IPS-NIHi7 (cell line): Measurements from ENCODE around the gene TMEM100.
"Not testable (repeated sequence)": the region's sequence is repeated elsewhere in the genome, so short reads cannot be mapped to it uniquely, and the experiment has no call there.

ENCODE experiments used
- DNase-seq: peaks from one replicate; pipeline ENCODE4 v3.0.0; 2012; ENCODE audit warnings: mixed read lengths; ENCODE audit errors: extremely low spot score

TMEM100 gene

GRCh38 chr17:55687037-55687436, 35.6 kb downstream of the TMEM100 start:
- DNase-seq: no peak

- DNase-seq: no peak
Observed at GRCh38 chr17:55683550-55684315, 38.9 kb downstream of the TMEM100 start.

DNA sequence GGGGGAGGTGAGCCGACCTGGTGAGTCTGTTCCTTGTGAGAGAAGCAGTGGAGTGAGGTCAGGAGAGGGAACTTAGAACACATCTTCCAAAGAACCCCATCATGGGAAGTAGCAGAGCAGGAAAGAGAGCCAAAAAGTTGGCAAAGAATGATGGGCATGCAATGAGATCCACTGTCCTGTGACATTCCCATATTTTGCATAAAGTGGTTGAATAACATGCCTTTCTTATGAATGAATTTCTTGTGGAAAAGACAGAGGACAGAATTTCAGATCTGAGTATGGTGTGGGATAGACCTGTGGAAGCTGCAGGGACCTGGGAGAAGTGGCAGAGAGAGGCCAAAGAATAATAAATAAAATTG, 41.3 kb downstream of the TMEM100 start:
- no peak for DNase-seq

GRCh38 chr17:55680686-55681341, 41.9 kb downstream of the TMEM100 start:
- DNase-seq: no peak

DNA sequence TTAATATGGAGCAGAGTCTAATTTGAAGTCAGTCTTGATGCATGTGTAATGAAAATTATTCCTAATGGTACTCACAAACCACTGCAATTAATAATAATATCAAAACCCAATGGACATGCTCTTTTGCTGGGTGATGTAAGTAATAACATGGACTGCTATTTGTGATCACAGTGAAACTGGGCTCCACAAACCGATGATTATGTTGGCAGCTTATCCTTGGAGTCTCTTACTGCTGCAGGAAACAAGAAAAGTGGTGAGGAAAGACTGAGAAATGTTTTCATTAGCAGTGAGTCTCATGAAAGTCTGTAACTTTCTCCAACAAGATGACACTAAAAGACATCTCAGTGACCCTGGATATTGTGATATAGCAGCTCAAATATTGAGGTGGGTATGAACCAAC, 45.2 kb downstream of the TMEM100 start:
- DNase-seq: no peak

DNA sequence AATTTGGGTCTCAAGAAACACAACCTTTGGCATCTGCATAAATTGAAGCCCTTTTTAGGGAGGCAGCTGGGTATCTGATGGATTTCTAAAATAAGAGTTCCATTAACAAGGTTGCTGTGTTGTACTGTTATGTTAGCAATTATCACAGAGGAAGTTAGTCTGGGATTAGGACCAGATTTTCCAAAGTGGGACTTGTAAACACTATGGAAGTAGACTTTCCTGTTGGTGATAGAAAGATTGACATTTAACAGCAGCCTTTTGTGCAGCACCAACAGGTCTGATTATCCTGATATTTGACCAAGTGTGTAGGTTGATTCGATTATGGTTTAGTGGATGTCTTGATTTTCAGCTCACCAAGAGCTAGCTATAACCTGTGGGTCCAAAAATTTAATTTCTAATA, 46.4 kb downstream of the TMEM100 start:
- DNase-seq: no peak

DNA sequence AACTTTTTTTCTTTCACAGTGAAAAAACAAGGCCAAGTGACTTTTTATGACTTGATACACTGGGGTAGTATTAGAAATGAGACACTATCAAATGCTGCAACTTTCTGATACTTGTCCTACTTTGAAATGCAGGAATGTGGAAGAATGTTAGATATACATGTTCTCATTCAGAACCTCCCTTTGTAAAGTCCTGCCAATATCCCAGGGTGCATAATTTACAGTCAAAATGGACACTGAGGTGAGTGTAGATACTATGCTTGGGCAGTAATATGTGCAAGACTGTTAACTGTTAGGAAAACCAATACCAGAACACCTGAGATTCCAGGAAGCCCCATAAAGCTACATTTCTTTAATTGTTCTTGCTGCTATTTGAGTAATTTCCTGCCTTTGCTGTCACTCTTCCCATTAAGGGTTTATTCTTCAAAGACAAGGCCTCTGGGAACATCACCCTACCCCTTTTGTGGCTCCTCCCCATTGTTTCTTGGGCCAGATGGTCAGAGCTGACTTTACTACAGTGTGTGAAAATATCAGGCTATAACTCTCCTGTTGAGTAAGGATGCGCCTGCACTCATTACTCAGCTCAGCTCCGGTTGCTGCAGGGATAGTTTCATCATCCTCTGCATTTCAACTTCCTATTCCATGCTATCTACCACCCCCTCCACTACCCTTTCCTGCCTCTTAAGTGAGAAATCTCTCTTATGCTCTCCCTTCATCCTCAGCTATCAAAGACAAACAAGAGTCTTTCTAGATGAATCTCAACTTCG, 48.7 kb downstream of the TMEM100 start:
- DNase-seq: no peak

DNA sequence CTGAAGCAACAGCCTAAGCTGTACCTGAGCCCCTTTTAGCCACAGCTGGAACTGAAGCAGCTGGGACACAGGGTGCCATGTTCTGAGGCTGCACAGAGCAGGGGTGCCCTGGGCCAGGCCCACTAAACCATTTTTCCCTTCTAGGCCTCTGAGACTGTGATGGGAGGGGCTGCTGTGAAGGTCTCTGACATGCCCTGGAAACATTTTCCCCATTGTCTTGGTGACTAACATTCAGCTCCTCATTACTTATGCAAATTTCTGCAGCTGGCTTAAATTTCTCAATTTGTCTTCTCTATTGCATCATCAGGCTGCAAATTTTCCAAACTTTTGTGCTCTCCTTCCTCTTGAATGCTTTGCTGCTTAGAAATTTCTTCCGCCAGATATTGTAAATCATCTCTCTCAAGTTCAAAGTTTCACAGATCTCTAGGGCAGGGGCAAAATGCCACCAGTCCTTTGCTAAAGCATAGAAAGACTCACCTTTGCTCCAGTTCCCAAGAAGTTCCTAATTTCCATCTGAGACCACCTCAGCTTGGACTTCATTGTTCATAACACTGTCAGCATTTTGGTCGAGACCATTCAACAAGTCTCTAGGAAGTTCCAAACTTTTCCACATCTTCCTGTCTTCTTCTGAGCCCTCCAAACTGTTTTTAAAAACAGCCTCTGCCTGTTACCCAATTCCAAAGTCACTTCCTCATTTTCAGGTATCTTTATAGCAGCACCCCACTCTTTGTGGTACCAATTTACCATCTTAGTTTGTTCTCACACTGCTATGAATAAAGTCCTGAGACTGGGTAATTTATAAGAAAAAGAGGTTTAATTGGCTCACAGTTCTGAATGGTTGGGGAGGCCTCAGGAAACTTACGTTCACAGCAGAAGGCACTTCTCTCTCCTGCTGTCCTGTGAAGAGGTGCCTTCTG, 49.8 kb downstream of the TMEM100 start:
- DNase-seq: no peak

- DNase-seq: not testable (repeated sequence)
Observed at GRCh38 chr17:55672010-55672409, 50.7 kb downstream of the TMEM100 start.
